A673 (cell line): ENCODE data around the gene CATSPERZ.

Experiments
- EZH2 ChIP-seq: fragments of 200-600 bp; sonication (generic); IDR thresholded peaks from 2 replicates; pipeline ENCODE4 v1.6.1; 2017; ENCODE audit warnings: borderline replicate concordance, low read depth, mild to moderate bottlenecking, mixed read lengths, antibody characterized with exemption, low read length; ENCODE audit not compliant: poor library complexity, severe bottlenecking
- TF ChIP-seq, protein P1 (sequence below): fragments of 300-800, 200-600 bp; sonication (generic); conservative IDR thresholded peaks from 2 replicates; pipeline ENCODE4 v1.5.1; 2017; ENCODE audit warnings: low read depth, mild to moderate bottlenecking, antibody characterized with exemption, low read length, moderate library complexity, mixed read lengths

DNA sequence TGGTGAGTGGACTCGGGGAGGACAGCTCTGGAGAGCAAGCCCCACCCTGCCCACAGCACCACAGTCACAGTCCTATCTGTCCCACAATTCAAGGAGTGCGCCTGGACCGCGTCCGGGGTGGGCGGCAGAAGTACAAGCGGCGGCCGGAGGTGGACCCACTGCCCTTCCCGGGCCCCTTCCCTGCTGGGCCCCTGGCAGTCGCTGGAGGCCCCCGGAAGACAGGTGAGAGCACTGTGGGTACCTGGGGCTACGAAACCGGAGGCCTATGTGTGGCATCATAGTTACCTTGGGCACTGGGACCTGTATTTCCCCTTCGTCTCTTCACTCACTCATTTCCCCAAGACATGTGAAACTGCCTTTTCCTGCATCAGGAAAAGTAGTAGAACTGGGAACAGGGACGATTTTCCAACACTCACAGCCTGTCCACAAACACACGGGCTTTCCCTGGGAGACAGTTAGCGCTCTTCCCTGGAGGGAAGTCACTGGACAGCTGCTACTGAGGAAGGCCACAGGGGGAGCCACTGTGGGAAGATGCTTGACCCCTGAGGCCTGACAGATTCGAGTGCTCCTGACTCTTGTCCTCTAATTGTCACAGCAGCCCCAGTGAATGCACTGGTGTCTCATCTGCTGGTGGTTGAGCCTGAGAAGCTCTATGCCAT lies 14.1 kb downstream of the CATSPERZ start:
- no peak for TF ChIP-seq EZH2
- TF ChIP-seq, protein P1, sequence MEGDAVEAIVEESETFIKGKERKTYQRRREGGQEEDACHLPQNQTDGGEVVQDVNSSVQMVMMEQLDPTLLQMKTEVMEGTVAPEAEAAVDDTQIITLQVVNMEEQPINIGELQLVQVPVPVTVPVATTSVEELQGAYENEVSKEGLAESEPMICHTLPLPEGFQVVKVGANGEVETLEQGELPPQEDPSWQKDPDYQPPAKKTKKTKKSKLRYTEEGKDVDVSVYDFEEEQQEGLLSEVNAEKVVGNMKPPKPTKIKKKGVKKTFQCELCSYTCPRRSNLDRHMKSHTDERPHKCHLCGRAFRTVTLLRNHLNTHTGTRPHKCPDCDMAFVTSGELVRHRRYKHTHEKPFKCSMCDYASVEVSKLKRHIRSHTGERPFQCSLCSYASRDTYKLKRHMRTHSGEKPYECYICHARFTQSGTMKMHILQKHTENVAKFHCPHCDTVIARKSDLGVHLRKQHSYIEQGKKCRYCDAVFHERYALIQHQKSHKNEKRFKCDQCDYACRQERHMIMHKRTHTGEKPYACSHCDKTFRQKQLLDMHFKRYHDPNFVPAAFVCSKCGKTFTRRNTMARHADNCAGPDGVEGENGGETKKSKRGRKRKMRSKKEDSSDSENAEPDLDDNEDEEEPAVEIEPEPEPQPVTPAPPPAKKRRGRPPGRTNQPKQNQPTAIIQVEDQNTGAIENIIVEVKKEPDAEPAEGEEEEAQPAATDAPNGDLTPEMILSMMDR, result peak; percentile 20; the same call in 1 of the 2 replicates
